Measurements from ENCODE around the gene ADH1B.

Gene ADH1B

GRCh38 chr4:99293357-99293756, 27.8 kb downstream of the ADH1B start:
- TF ChIP-seq EZH2 (IDR thresholded peaks at IDR 0.05; ENCODE audit: borderline replicate concordance, low read depth, low read length, severe bottlenecking) (no peak), CTCF (IDR thresholded peaks at IDR 0.05; ENCODE audit: borderline replicate concordance, extremely low read depth, low read length, poor library complexity, severe bottlenecking) (no peak)
- Histone ChIP-seq H3K4me1 (ENCODE audit: insufficient read depth, low read length) (no peaks in the 10 kb centered on the region), H3K36me3 (ENCODE audit: insufficient read depth, low read length) (no peaks in the 10 kb centered on the region), H4K20me1 (ENCODE audit: insufficient read depth, low read length) (no peaks in the 10 kb centered on the region), H3K4me3 (ENCODE audit: low read depth in 1 of 2, low read length in 2 of 2) (no peak overlapping the region), H3K9ac (ENCODE audit: low read depth, low read length) (no peak overlapping the region), H3K27ac (ENCODE audit: low read length) (no peak overlapping the region), H3K4me2 (ENCODE audit: insufficient read depth, low read length) (no peak overlapping the region), H3K79me2 (ENCODE audit: insufficient read depth, low read length) (no peaks in the 10 kb centered on the region), H3K9me3 (ENCODE audit: insufficient read depth, low read length, severe bottlenecking) (no peaks in the 10 kb centered on the region), H2AFZ (ENCODE audit: low read depth, low read length) (no peak overlapping the region), H3K27me3 (ENCODE audit: insufficient read depth, low read length, poor library complexity) (no peaks in the 10 kb centered on the region)
- ATAC-seq (ENCODE audit: insufficient read depth, low read depth) (no peak), DNase-seq (no peak)

GRCh38 chr4:99290848-99291786, 30.1 kb downstream of the ADH1B start, which contains the start of gene ADH1A:
Gene ADH1A, minus strand, starts transcription at chr4:99290985. Its CDS starts 71 bp downstream, at chr4:99290914.
- ATAC-seq (ENCODE audit: insufficient read depth, low read depth) (no peak), DNase-seq (no peak)
- TF ChIP-seq EZH2 (IDR thresholded peaks at IDR 0.05; ENCODE audit: borderline replicate concordance, low read depth, low read length, severe bottlenecking) (no peak), CTCF (IDR thresholded peaks at IDR 0.05; ENCODE audit: borderline replicate concordance, extremely low read depth, low read length, poor library complexity, severe bottlenecking) (no peak)
- H3K27ac ChIP-seq (ENCODE audit: low read length) = no peak within 1 kb of the TSS
- no peaks in the 10 kb centered on the region for H3K27me3 ChIP-seq (ENCODE audit: insufficient read depth, low read length, poor library complexity)
- H3K4me2 ChIP-seq (ENCODE audit: insufficient read depth, low read length) = no peak within 1 kb of the TSS
- H3K79me2 ChIP-seq (ENCODE audit: insufficient read depth, low read length) = no peaks in the 10 kb centered on the region
- no peak within 1 kb of the TSS for H3K4me3 ChIP-seq (ENCODE audit: low read depth in 1 of 2, low read length in 2 of 2)
- no peaks in the 10 kb centered on the region for H3K4me1 ChIP-seq (ENCODE audit: insufficient read depth, low read length)
- H3K9me3 ChIP-seq (ENCODE audit: insufficient read depth, low read length, severe bottlenecking) = no peaks in the 10 kb centered on the region
- H2AFZ ChIP-seq (ENCODE audit: low read depth, low read length) = no peak within 1 kb of the TSS
- H3K9ac ChIP-seq (ENCODE audit: low read depth, low read length) = no peak within 1 kb of the TSS
- no peaks in the 10 kb centered on the region for H4K20me1 ChIP-seq (ENCODE audit: insufficient read depth, low read length)
- H3K36me3 ChIP-seq (ENCODE audit: insufficient read depth, low read length) = no peaks in the 10 kb centered on the region

GRCh38 chr4:99285387-99285786, 35.8 kb downstream of the ADH1B start:
- Histone ChIP-seq H3K79me2 (ENCODE audit: insufficient read depth, low read length) (no peaks in the 10 kb centered on the region), H3K27me3 (ENCODE audit: insufficient read depth, low read length, poor library complexity) (no peaks in the 10 kb centered on the region), H3K4me1 (ENCODE audit: insufficient read depth, low read length) (no peaks in the 10 kb centered on the region), H2AFZ (ENCODE audit: low read depth, low read length) (no peak overlapping the region), H3K9ac (ENCODE audit: low read depth, low read length) (no peak overlapping the region), H3K27ac (ENCODE audit: low read length) (no peak overlapping the region), H3K9me3 (ENCODE audit: insufficient read depth, low read length, severe bottlenecking) (no peaks in the 10 kb centered on the region), H4K20me1 (ENCODE audit: insufficient read depth, low read length) (no peaks in the 10 kb centered on the region), H3K4me2 (ENCODE audit: insufficient read depth, low read length) (no peak overlapping the region), H3K36me3 (ENCODE audit: insufficient read depth, low read length) (no peaks in the 10 kb centered on the region), H3K4me3 (ENCODE audit: low read depth in 1 of 2, low read length in 2 of 2) (no peak overlapping the region)
- no peak for ATAC-seq (ENCODE audit: insufficient read depth, low read depth)
- TF ChIP-seq EZH2 (IDR thresholded peaks at IDR 0.05; ENCODE audit: borderline replicate concordance, low read depth, low read length, severe bottlenecking) = no peak
- TF ChIP-seq CTCF (IDR thresholded peaks at IDR 0.05; ENCODE audit: borderline replicate concordance, extremely low read depth, low read length, poor library complexity, severe bottlenecking) = no peak
- no peak for DNase-seq
